Measurements from ENCODE around the gene RASSF8. TPM values are rescaled to one million over a fixed set of nuclear protein-coding genes. Genes with fewer than 3 reads are reported as not detected.

RASSF8 gene
- total RNA-seq, 4 donors from 2014 or later: 56.8 to 81.0 (median 77.3) TPM

DNA sequence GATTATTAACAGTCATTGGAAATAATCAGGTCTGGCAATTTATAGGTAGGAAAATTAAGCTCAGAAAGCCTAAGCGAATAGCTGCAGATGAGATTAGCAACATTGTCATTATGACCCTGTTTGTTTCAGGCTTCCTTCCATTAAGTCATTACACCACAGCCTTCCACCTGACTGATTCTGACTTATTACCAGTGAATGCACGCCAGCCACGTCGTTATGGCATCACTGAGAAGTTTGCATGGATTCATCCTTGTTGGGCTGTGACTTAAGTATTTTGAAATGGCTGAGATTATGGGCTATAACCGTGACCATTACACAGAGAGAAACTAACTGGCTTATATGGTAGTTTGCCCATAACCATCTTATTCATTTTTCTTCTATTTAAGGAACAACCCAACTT, 18.6 kb downstream of the RASSF8 start:
- intact Hi-C loops (cut with DNase I): no loop called here
- 92% methylated on average over 5 of the region's 5 CpGs for WGBS
- Histone ChIP-seq H3K36me3 (no peaks in the 10 kb centered on the region), H3K4me1 (peaks cover 42 to 94% (median 87%) of the 10 kb centered on the region in 4 donors), H3K27ac (replicated peaks in 1 of 4) (peak overlapping the region in 2 of 4 donors; percentile 35 to 40), H3K4me3 (no peak overlapping the region), H3K27me3 (no peaks in the 10 kb centered on the region), H3K9me3 (no peaks in the 10 kb centered on the region)
- no peak for TF ChIP-seq POLR2A (IDR thresholded peaks at IDR 0.05; ENCODE audit: low read depth)
- TF ChIP-seq POLR2AphosphoS5 (IDR thresholded peaks at IDR 0.05): no peak
- TF ChIP-seq EP300 (IDR thresholded peaks at IDR 0.05): no peak
- TF ChIP-seq, protein P1, sequence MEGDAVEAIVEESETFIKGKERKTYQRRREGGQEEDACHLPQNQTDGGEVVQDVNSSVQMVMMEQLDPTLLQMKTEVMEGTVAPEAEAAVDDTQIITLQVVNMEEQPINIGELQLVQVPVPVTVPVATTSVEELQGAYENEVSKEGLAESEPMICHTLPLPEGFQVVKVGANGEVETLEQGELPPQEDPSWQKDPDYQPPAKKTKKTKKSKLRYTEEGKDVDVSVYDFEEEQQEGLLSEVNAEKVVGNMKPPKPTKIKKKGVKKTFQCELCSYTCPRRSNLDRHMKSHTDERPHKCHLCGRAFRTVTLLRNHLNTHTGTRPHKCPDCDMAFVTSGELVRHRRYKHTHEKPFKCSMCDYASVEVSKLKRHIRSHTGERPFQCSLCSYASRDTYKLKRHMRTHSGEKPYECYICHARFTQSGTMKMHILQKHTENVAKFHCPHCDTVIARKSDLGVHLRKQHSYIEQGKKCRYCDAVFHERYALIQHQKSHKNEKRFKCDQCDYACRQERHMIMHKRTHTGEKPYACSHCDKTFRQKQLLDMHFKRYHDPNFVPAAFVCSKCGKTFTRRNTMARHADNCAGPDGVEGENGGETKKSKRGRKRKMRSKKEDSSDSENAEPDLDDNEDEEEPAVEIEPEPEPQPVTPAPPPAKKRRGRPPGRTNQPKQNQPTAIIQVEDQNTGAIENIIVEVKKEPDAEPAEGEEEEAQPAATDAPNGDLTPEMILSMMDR (IDR thresholded peaks at IDR 0.05): no peak
- no peak for DNase-seq (ENCODE audit: extremely low spot score)

DNA sequence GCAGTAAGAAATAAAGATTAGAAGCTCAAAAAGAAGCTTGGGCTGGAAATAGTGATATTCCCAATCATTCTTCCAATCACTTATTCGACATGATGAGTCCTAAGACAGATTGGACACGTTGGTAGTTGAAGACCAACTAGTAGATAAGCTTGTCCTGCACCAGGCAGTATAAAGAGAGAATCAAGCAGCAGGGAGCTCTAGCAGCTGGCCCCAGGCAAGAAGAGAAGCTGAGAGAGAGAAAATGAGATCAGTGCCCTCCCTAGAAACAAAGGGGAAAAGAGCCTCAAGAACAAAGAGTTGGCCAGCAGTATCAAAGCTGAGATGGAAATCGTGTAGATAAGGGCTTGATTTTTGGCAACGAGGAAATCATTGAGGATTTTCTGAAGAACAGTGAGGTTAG, 20.6 kb downstream of the RASSF8 start:
- intact Hi-C loops (cut with DNase I): no loop called here
- WGBS: 86% methylated on average over 4 of the region's 4 CpGs
- Histone ChIP-seq H3K36me3 (no peaks in the 10 kb centered on the region), H3K4me1 (peaks cover 33 to 89% (median 83%) of the 10 kb centered on the region in 4 donors), H3K27me3 (no peaks in the 10 kb centered on the region), H3K9me3 (no peaks in the 10 kb centered on the region), H3K27ac (replicated peaks in 1 of 4) (no peak overlapping the region), H3K4me3 (no peak overlapping the region)
- DNase-seq (ENCODE audit: extremely low spot score): no peak
- TF ChIP-seq, protein P1 (IDR thresholded peaks at IDR 0.05): no peak
- TF ChIP-seq POLR2AphosphoS5 (IDR thresholded peaks at IDR 0.05) (no peak), POLR2A (IDR thresholded peaks at IDR 0.05; ENCODE audit: low read depth) (no peak), EP300 (IDR thresholded peaks at IDR 0.05) (no peak)

DNA sequence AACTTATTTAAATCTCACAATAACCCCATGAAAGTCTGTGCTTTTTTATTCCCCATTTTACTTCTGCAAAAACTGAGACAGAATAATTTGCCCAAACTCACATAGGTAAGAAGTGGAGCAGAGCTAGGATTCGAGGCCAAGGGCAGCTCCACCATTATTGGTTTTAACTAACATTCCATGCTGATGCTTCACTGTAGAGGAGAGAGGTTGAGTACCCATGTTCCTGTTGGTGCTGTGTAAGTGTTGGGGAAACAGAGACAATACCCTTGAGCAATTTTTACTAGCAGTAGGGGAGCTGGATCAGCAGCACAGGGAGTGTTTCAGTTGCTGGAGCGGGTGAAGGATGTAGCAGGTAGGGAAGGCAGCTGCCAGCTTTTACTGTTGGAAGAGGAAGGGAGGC, 21.1 kb downstream of the RASSF8 start:
- 100% methylated on average over 2 of the region's 2 CpGs for WGBS

DNA sequence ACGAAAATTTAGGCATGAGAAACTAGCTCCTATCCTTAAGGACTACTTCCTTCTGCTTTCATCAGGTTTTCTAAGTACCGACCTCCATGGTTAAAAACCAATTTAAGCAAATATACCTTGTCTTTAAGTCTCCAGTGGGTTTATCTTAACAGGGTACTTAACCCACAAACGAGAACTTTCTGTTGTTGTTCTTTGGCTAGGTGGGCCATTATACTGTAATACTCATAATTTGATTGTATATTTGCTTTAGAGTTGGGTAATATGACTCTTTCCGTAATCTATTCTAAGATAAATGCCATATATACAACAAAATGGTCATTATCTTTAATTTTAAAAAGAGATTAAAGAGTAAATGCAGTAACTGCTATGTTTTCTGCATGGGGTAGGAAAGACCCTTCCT, 21.6 kb downstream of the RASSF8 start:
- Histone ChIP-seq H3K27me3 (no peaks in the 10 kb centered on the region), H3K9me3 (no peaks in the 10 kb centered on the region), H3K4me1 (peaks cover 35 to 89% (median 84%) of the 10 kb centered on the region in 4 donors), H3K27ac (replicated peaks in 1 of 4) (no peak overlapping the region), H3K4me3 (no peak overlapping the region), H3K36me3 (no peaks in the 10 kb centered on the region)
- no peak for DNase-seq (ENCODE audit: extremely low spot score)
- intact Hi-C loops (cut with DNase I): no loop called here
- 94% methylated on average over 4 of the region's 4 CpGs for WGBS
- TF ChIP-seq POLR2A (IDR thresholded peaks at IDR 0.05; ENCODE audit: low read depth) (no peak), EP300 (IDR thresholded peaks at IDR 0.05) (no peak), POLR2AphosphoS5 (IDR thresholded peaks at IDR 0.05) (no peak)
- TF ChIP-seq, protein P1 (IDR thresholded peaks at IDR 0.05): no peak

More for the DNA sequence above, 21.1 kb downstream of the RASSF8 start:
- no peak overlapping the region for H3K4me3 ChIP-seq
- no peak overlapping the region for H3K27ac ChIP-seq (replicated peaks in 1 of 4)
- no peaks in the 10 kb centered on the region for H3K9me3 ChIP-seq
- no peaks in the 10 kb centered on the region for H3K27me3 ChIP-seq
- intact Hi-C loops (cut with DNase I): no loop called here
- TF ChIP-seq, protein P1 (IDR thresholded peaks at IDR 0.05): no peak
- TF ChIP-seq POLR2AphosphoS5 (IDR thresholded peaks at IDR 0.05): no peak
- no peak for TF ChIP-seq EP300 (IDR thresholded peaks at IDR 0.05)
- no peak for TF ChIP-seq POLR2A (IDR thresholded peaks at IDR 0.05; ENCODE audit: low read depth)
- H3K4me1 ChIP-seq: peaks cover 33 to 89% (median 83%) of the 10 kb centered on the region in 4 donors
- DNase-seq (ENCODE audit: extremely low spot score): no peak
- H3K36me3 ChIP-seq: no peaks in the 10 kb centered on the region

DNA sequence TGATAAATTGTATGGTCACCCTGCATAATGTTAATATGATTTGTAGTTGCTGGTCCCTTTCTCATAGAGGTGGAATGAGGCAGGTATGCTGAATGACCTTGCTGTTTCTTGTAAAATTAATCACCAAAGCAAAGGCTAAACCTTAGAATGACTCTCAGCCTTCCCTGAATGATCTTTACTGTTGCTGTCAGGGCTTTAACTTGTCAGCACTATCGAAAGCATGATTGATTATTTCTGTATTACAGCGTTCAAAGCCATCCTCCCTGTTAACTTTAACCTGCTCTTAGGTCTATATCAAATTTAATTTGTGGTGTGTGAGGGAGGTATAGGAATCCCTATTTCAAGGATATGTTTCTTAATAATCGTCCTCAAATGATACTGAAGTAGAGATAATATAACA, 23.1 kb downstream of the RASSF8 start:
- intact Hi-C loops (cut with DNase I): no loop called here
- WGBS: 71% methylated on average over 3 of the region's 3 CpGs

More for the DNA sequence above, 23.1 kb downstream of the RASSF8 start:
- H3K4me3 ChIP-seq: no peak overlapping the region
- H3K4me1 ChIP-seq: peaks cover 47 to 89% (median 84%) of the 10 kb centered on the region in 4 donors
- no peak for DNase-seq (ENCODE audit: extremely low spot score)
- no peak overlapping the region for H3K27ac ChIP-seq (replicated peaks in 1 of 4)
- H3K27me3 ChIP-seq: no peaks in the 10 kb centered on the region
- no peaks in the 10 kb centered on the region for H3K9me3 ChIP-seq
- H3K36me3 ChIP-seq: no peaks in the 10 kb centered on the region
- TF ChIP-seq EP300 (IDR thresholded peaks at IDR 0.05): no peak
- TF ChIP-seq POLR2A (IDR thresholded peaks at IDR 0.05; ENCODE audit: low read depth): no peak
- no peak for TF ChIP-seq POLR2AphosphoS5 (IDR thresholded peaks at IDR 0.05)
- TF ChIP-seq, protein P1 (IDR thresholded peaks at IDR 0.05): no peak

Measured in esophagus muscularis mucosa (tissue), 4 donors.